GM12873 (cell line): Measurements from ENCODE around the gene MCTP2.

ENCODE experiments used
- CTCF ChIP-seq: IDR thresholded peaks from 2 replicates; pipeline ENCODE4 v1.5.1; 2012; ENCODE audit warnings: low read depth, mild to moderate bottlenecking, moderate library complexity, low read length, control low read depth; ENCODE audit not compliant: insufficient read depth; ENCODE audit errors: missing control alignments

MCTP2 gene

GRCh38 chr15:94379986-94380385 is 148.6 kb downstream of the MCTP2 start:
- TF ChIP-seq CTCF = no peak

GRCh38 chr15:94380798-94381197 is 149.4 kb downstream of the MCTP2 start:
- TF ChIP-seq CTCF = no peak

- TF ChIP-seq CTCF = no peak
These were observed 150.0 kb downstream of the MCTP2 start for GRCh38 chr15:94381384-94381783.

GRCh38 chr15:94383041-94383440 is 151.7 kb downstream of the MCTP2 start:
- TF ChIP-seq CTCF = no peak

- TF ChIP-seq CTCF = no peak
These were observed 152.3 kb downstream of the MCTP2 start for GRCh38 chr15:94383706-94384105.

- TF ChIP-seq CTCF = no peak
These were observed 154.1 kb downstream of the MCTP2 start for GRCh38 chr15:94385441-94385840.

GRCh38 chr15:94386351-94386750 is 155.0 kb downstream of the MCTP2 start:
- no peak for TF ChIP-seq CTCF

- no peak for TF ChIP-seq CTCF
These were observed 156.1 kb downstream of the MCTP2 start for GRCh38 chr15:94387442-94387841.
